ENCODE measurements around the gene GPRC5C. TPM values are rescaled to one million over a fixed set of nuclear protein-coding genes. Genes with fewer than 3 reads are reported as not detected.
"Not testable (repeated sequence)": the region's sequence is repeated elsewhere in the genome, so short reads cannot be mapped to it uniquely, and the experiment has no call there.

The GPRC5C gene
- total RNA-seq, 2 experiments from 2014 or later, result 0.40 to 0.41 TPM

DNA sequence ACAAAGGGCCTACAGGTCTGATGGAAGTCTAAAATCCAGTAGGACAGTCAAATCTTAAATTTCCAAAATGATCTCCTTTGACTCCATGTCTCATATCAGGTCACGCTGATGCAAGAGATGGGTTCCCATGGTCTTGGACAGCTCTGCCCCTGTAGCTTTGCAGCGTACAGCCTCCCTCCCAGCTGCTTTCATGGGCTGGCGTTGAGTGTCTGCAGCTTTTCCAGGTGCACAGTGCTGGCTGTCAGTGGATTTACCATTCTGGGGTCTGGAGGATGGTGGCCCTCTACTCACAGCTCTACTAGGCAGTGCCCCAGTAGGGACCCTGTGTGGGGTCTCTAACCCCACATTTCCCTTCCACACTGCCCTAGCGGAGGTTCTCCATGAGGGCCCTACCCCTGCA is 56.4 kb downstream of the GPRC5C start:
- H3K27ac Mint-ChIP-seq; H3K9me3 Mint-ChIP-seq; intact Hi-C loops (cut with micrococcal nuclease); H3K36me3 Mint-ChIP-seq; DNase-seq; H3K27me3 Mint-ChIP-seq; H3K4me3 Mint-ChIP-seq; H3K4me1 Mint-ChIP-seq (ENCODE audit: low read depth): not testable (repeated sequence)
- ChIA-PET CTCF (interaction anchor here (1.1 to 1.7 kb wide), 2 partner anchors 30 to 120 kb away, joined by 4 to 7 read pairs; no protein-coding TSS in a partner anchor), POLR2A (interaction anchor here (1.0 kb wide), 1 partner anchor 13 kb away, joined by 3 read pairs; no protein-coding TSS in a partner anchor)

DNA sequence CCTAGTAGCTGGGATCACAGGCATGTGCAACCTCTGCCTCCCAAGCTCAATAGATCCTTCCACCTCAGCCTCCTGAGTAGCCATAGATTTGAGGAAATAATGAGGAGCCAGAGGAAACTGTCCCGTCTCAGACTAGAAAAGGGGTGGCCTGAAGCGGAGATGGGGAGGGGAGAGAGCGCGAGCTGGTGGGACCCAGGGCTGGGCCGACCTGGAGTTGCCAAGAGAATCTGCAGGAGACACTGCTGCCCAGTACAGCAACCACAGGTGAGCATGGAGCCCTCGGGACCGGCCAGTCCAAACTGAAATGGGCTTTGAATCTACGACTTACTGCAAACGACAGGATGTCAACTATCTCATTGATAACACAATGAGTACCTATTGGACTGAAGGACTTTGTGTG is 58.8 kb downstream of the GPRC5C start:
- no peak overlapping the region for H3K4me3 Mint-ChIP-seq
- CTCF ChIA-PET, result interaction anchor here (1.3 to 5.3 kb wide), 4 partner anchors 33 to 123 kb away, joined by 8 to 34 read pairs (median 18); partner anchors contain the start of gene GPR142
- no peaks in the 10 kb centered on the region for H3K9me3 Mint-ChIP-seq
- intact Hi-C loops (cut with micrococcal nuclease), result loop anchor here (10.0 kb wide), 1 partner anchor 56 kb away; the partner anchor contains the start of gene GPRC5C
- H3K27me3 Mint-ChIP-seq, result no peaks in the 10 kb centered on the region
- peaks cover 6% of the 10 kb centered on the region for H3K36me3 Mint-ChIP-seq
- H3K27ac Mint-ChIP-seq, result no peak overlapping the region
- H3K4me1 Mint-ChIP-seq (ENCODE audit: low read depth), result peaks cover 2% of the 10 kb centered on the region
- POLR2A ChIA-PET, result no interaction called here
- no peak for DNase-seq

DNA sequence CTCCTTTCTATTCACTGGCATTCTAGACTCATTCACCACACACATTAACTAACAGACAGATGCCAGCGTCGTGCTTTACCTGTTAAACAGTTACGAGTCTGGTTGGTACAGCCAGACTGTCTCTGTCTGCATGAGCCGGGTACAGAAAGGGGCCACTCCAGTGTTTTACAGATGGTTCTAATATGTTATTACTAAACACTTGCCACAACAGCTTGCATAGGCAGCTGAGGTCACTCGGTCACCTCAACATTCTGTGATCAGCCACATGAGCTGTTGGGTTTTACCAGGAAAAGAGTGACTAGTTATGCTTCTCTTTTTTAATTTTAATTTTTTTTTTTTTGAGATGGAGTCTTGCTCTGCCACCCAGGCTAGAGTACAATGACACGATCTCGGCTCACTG is 59.7 kb downstream of the GPRC5C start:
- CTCF ChIA-PET, result interaction anchor here (0.9 to 5.3 kb wide), 9 partner anchors 11 to 135 kb away, joined by 3 to 34 read pairs (median 6); partner anchors contain the start of gene GPR142
- H3K27me3 Mint-ChIP-seq, result no peaks in the 10 kb centered on the region
- H3K4me3 Mint-ChIP-seq, result no peak overlapping the region
- DNase-seq, result no peak
- H3K36me3 Mint-ChIP-seq, result peaks cover 6% of the 10 kb centered on the region
- POLR2A ChIA-PET, result interaction anchor here (0.5 kb wide), 1 partner anchor 10 kb away, joined by 4 read pairs; no protein-coding TSS in a partner anchor
- no peak overlapping the region for H3K27ac Mint-ChIP-seq
- peaks cover 2% of the 10 kb centered on the region for H3K4me1 Mint-ChIP-seq (ENCODE audit: low read depth)
- no peaks in the 10 kb centered on the region for H3K9me3 Mint-ChIP-seq
- intact Hi-C loops (cut with micrococcal nuclease), result loop anchor here (2.0 to 10.0 kb wide), 2 partner anchors 57 to 123 kb away; partner anchors contain the start of gene GPRC5C

DNA sequence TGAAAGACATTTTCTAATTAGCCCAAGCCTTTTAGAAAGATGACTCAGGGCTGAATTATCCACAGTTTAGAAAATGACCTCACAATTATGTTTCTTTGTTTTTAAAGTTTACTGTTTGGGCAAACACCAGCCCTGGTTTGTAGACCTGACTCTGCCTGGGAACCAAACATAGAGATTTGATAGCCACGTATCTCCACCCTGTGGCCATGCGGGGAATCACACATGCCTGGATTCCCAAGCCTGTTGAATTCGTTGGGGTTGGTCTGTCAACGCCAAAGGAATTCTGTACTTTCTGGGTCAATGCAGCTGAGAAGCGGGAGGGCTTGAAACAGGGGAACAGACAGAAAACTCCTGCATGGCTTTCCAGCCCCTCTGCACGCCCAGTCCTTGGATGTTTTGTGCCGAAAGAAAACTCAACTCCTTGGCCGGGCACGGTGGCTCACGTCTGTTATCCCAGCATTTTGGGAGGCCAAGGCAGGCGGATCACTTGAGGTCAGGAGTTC is 61.5 kb downstream of the GPRC5C start:
- peaks cover 6% of the 10 kb centered on the region for H3K36me3 Mint-ChIP-seq
- H3K4me3 Mint-ChIP-seq, result no peak overlapping the region
- peaks cover 2% of the 10 kb centered on the region for H3K27me3 Mint-ChIP-seq
- no peaks in the 10 kb centered on the region for H3K9me3 Mint-ChIP-seq
- ChIA-PET CTCF (interaction anchor here (0.5 to 5.3 kb wide), 10 partner anchors 18 to 126 kb away, joined by 3 to 41 read pairs (median 6); partner anchors contain the start of gene GPR142), POLR2A (no interaction called here)
- H3K27ac Mint-ChIP-seq, result no peak overlapping the region
- H3K4me1 Mint-ChIP-seq (ENCODE audit: low read depth), result peaks cover 2% of the 10 kb centered on the region
- intact Hi-C loops (cut with micrococcal nuclease), result loop anchor here (1.0 to 10.0 kb wide), 4 partner anchors 36 to 125 kb away; partner anchors contain the start of gene GPRC5C
- DNase-seq, result peak; percentile 80

Other genes starting within 250 kb of the GPRC5C start
- 1,000 to 10,000 TPM; 1,460 to 1,580 TPM for gene RPL38, start 228.4 kb upstream of the GPRC5C start, total RNA-seq
- 1 to 10 TPM; 7.6 to 7.9 TPM for gene TTYH2, start 218.5 kb upstream of the GPRC5C start, total RNA-seq
- gene DNAI2, start 157.9 kb upstream of the GPRC5C start, total RNA-seq, result 1 to 10 TPM; 1.6 to 1.7 TPM
- gene KIF19, start 105.9 kb upstream of the GPRC5C start, total RNA-seq, result under 1 TPM; 0.51 to 0.59 TPM
- not detected for gene BTBD17, start 70.2 kb upstream of the GPRC5C start, total RNA-seq
- not detected for gene GPR142, start 64.6 kb upstream of the GPRC5C start, total RNA-seq
- gene CD300A, start 34.5 kb downstream of the GPRC5C start, total RNA-seq, result 10 to 100 TPM; 11.3 to 12.3 TPM
- gene CD300LB, start 99.4 kb downstream of the GPRC5C start, total RNA-seq, result not detected
- gene CD300C, start 114.0 kb downstream of the GPRC5C start, total RNA-seq, result under 1 TPM in 1 of 2 experiments, not detected in 1; 0.14 TPM
- gene CD300H, start 135.4 kb downstream of the GPRC5C start, total RNA-seq, result not detected
- gene CD300LD, start 160.2 kb downstream of the GPRC5C start, total RNA-seq, result not detected
- not detected for gene CD300E, start 191.7 kb downstream of the GPRC5C start, total RNA-seq